ENCODE measurements around the gene POU6F2. TPM values are rescaled to one million over a fixed set of nuclear protein-coding genes. Genes with fewer than 3 reads are reported as not detected.

POU6F2 gene
- total RNA-seq, 1 donor from 2014 or later = 1.1 TPM

DNA sequence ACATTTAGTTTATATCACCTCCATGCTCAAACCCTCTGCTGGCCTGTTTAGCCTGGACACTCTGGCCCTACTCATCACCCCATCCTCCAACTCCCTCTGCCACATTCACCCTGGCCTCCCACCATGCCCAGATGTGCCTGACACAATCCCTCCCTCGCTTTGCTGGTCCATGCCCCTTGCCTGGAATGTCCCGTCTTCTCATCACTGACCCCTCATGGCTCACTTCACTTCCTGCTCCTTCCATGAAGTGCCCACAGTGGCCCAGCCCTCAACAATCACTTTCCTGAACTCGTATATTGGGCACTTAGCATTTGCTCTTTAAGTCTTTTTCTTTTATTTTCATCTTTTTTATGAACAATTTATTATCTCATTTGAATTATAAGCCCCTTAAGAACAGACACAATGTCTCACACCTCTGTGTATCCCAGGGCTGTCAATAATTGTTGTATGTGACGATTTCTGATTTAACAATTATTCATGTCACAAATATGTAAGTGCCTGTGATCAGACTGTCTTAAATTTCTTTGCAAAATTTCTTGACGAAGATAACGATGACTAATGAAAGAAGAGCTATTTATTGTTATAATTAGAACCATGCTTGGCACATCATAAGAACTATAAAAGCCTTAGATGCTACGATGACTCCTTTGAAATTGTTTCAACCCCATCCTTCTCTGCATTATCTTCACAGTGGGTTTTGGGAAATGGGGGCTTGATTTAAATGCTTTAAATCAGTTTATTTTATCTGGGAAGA, 378.6 kb downstream of the POU6F2 start:
- Mint-ChIP-seq H3K27ac (ENCODE audit: unreplicated experiment) (no peak overlapping the region), H3K4me1 (ENCODE audit: unreplicated experiment) (peaks cover 12% of the 10 kb centered on the region), H3K27me3 (ENCODE audit: unreplicated experiment) (peaks cover 2% of the 10 kb centered on the region), H3K36me3 (ENCODE audit: low read depth, unreplicated experiment) (no peaks in the 10 kb centered on the region), H3K9me3 (ENCODE audit: unreplicated experiment) (no peaks in the 10 kb centered on the region), H3K4me3 (ENCODE audit: unreplicated experiment) (no peak overlapping the region)
- DNase-seq (ENCODE audit: low spot score) = no peak
- TF ChIP-seq, protein P1, sequence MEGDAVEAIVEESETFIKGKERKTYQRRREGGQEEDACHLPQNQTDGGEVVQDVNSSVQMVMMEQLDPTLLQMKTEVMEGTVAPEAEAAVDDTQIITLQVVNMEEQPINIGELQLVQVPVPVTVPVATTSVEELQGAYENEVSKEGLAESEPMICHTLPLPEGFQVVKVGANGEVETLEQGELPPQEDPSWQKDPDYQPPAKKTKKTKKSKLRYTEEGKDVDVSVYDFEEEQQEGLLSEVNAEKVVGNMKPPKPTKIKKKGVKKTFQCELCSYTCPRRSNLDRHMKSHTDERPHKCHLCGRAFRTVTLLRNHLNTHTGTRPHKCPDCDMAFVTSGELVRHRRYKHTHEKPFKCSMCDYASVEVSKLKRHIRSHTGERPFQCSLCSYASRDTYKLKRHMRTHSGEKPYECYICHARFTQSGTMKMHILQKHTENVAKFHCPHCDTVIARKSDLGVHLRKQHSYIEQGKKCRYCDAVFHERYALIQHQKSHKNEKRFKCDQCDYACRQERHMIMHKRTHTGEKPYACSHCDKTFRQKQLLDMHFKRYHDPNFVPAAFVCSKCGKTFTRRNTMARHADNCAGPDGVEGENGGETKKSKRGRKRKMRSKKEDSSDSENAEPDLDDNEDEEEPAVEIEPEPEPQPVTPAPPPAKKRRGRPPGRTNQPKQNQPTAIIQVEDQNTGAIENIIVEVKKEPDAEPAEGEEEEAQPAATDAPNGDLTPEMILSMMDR (IDR thresholded peaks at IDR 0.05; ENCODE audit: unreplicated experiment) = no peak

DNA sequence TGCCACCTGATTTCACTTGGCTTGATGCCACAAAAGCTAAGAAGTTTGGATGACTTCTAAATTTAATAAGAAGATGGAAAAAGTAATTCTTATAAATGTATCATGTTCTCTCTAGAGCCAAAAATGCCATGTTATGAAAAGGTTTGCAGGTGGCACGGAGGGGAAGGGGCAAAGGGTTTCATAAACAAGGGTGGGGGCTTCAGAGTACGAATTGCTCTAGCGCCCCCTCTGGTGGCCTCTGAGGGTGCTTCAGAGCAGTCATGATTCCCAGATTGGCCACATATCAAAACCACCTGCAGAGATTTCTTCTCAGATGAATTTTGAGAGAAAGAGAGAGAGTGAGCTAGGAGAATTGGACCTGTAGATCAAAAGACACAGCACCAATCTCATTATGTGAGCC, 379.9 kb downstream of the POU6F2 start:
- peaks cover 2% of the 10 kb centered on the region for H3K27me3 Mint-ChIP-seq (ENCODE audit: unreplicated experiment)
- peak; percentile 51 for DNase-seq (ENCODE audit: low spot score)
- TF ChIP-seq, protein P1 (IDR thresholded peaks at IDR 0.05; ENCODE audit: unreplicated experiment) = peak; percentile 79
- peaks cover 12% of the 10 kb centered on the region for H3K4me1 Mint-ChIP-seq (ENCODE audit: unreplicated experiment)
- no peak overlapping the region for H3K4me3 Mint-ChIP-seq (ENCODE audit: unreplicated experiment)
- no peaks in the 10 kb centered on the region for H3K36me3 Mint-ChIP-seq (ENCODE audit: low read depth, unreplicated experiment)
- no peaks in the 10 kb centered on the region for H3K9me3 Mint-ChIP-seq (ENCODE audit: unreplicated experiment)
- H3K27ac Mint-ChIP-seq (ENCODE audit: unreplicated experiment) = no peak overlapping the region

- TF ChIP-seq, protein P1 (IDR thresholded peaks at IDR 0.05; ENCODE audit: unreplicated experiment) = no peak
- Mint-ChIP-seq H3K4me1 (ENCODE audit: unreplicated experiment) (no peaks in the 10 kb centered on the region), H3K27ac (ENCODE audit: unreplicated experiment) (no peak overlapping the region), H3K27me3 (ENCODE audit: unreplicated experiment) (peaks cover 2% of the 10 kb centered on the region), H3K36me3 (ENCODE audit: low read depth, unreplicated experiment) (no peaks in the 10 kb centered on the region), H3K4me3 (ENCODE audit: unreplicated experiment) (no peak overlapping the region), H3K9me3 (ENCODE audit: unreplicated experiment) (no peaks in the 10 kb centered on the region)
- no peak for DNase-seq (ENCODE audit: low spot score)
Measured at GRCh38 chr7:39360038-39360437, 382.3 kb downstream of the POU6F2 start.

DNA sequence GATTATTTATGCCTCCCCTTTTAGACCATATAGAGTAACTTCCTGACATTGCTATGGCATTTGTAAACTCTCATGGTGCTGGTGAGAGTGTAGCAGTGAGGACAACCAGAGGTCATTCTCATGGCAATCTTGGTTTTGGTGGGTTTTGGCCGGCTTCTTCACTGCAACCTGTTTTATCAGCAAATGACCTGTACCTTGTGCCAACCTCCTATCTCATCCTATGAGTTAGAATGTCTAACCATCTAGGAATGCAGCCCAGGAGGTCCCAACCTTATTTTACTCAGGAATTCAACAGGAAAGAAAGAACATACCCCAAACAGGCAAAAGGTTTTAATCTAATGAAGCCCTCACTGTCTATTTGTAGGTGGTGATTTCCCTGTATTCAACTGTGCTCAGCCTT, 383.1 kb downstream of the POU6F2 start:
- Mint-ChIP-seq H3K9me3 (ENCODE audit: unreplicated experiment) (no peaks in the 10 kb centered on the region), H3K4me3 (ENCODE audit: unreplicated experiment) (no peak overlapping the region), H3K36me3 (ENCODE audit: low read depth, unreplicated experiment) (no peaks in the 10 kb centered on the region), H3K27ac (ENCODE audit: unreplicated experiment) (no peak overlapping the region), H3K27me3 (ENCODE audit: unreplicated experiment) (peaks cover 2% of the 10 kb centered on the region), H3K4me1 (ENCODE audit: unreplicated experiment) (no peaks in the 10 kb centered on the region)
- DNase-seq (ENCODE audit: low spot score) = no peak
- TF ChIP-seq, protein P1 (IDR thresholded peaks at IDR 0.05; ENCODE audit: unreplicated experiment) = no peak

DNA sequence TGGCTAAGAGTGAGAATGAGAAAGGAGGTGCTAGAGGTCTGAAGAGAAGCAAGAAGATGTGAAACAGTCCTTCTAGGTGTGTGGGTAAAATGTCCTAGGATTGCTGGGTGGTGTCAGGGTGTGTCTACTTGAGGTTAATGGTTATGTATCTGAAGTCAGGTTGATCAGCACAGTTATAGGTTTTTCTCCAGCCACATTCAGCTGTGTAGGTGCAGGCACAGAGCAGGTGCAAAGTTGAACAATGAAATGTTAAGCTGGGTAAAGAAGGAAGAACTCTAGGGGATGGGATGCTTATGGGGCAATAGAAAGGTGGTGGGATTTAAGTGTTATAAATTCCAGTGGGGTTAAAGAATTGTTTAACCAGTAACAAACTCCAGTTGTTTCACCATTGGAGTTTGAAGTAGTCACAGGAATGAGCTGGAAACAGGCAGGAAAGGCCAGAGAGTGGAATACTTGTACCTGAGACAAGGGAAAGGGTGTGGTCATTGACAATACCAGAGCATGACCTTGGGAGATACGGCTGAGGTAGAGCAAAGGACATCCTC, 388.1 kb downstream of the POU6F2 start:
- peaks cover 1% of the 10 kb centered on the region for H3K27me3 Mint-ChIP-seq (ENCODE audit: unreplicated experiment)
- no peak for DNase-seq (ENCODE audit: low spot score)
- no peaks in the 10 kb centered on the region for H3K9me3 Mint-ChIP-seq (ENCODE audit: unreplicated experiment)
- TF ChIP-seq, protein P1 (IDR thresholded peaks at IDR 0.05; ENCODE audit: unreplicated experiment) = no peak
- H3K36me3 Mint-ChIP-seq (ENCODE audit: low read depth, unreplicated experiment) = no peaks in the 10 kb centered on the region
- H3K4me1 Mint-ChIP-seq (ENCODE audit: unreplicated experiment) = no peaks in the 10 kb centered on the region
- H3K4me3 Mint-ChIP-seq (ENCODE audit: unreplicated experiment) = no peak overlapping the region
- no peak overlapping the region for H3K27ac Mint-ChIP-seq (ENCODE audit: unreplicated experiment)
